ENCODE measurements around the gene NRG2. TPM values are rescaled to one million over a fixed set of nuclear protein-coding genes. Genes with fewer than 3 reads are reported as not detected.

Gene NRG2
- total and polyA plus RNA-seq, 2 experiments from 2014 or later: 0.37 to 1.3 TPM

GRCh38 chr5:139829471-139829870 is 213.6 kb downstream of the NRG2 start:
- Histone ChIP-seq H3K4me1 (ENCODE audit: insufficient read depth) (no peaks in the 10 kb centered on the region), H3K36me3 (ENCODE audit: insufficient read depth) (no peaks in the 10 kb centered on the region), H3K27ac (ENCODE audit: low read depth) (no peak overlapping the region), H3K9me2 (ENCODE audit: insufficient read depth) (0 out of 2 replicates have a peak, but pooled peaks cover 2% of the 10 kb centered on the region), H3K79me2 (replicated peaks; ENCODE audit: insufficient read depth) (no peaks in the 10 kb centered on the region), H3K4me2 (no peak overlapping the region), H3K4me3 (no peak overlapping the region), H3K27me3 (ENCODE audit: insufficient read depth) (peaks cover 5% of the 10 kb centered on the region), H4K20me1 (replicated peaks; ENCODE audit: insufficient read depth) (no peaks in the 10 kb centered on the region), H2AFZ (no peak overlapping the region), H3F3A (replicated peaks; ENCODE audit: low read depth) (no peaks in the 10 kb centered on the region)
- Mint-ChIP-seq H3K4me1 (no peaks in the 10 kb centered on the region), H3K27ac (no peak overlapping the region), H3K9me3 (no peaks in the 10 kb centered on the region), H3K36me3 (ENCODE audit: low read depth) (no peaks in the 10 kb centered on the region), H3K27me3 (ENCODE audit: insufficient read depth, low read depth, poor library complexity) (peaks cover 2% of the 10 kb centered on the region), H3K4me3 (no peak overlapping the region)
- TF ChIP-seq POLR2AphosphoS5 (IDR thresholded peaks at IDR 0.05; ENCODE audit: low read depth) (no peak), EZH2phosphoT487 (IDR thresholded peaks at IDR 0.05; ENCODE audit: unreplicated experiment) (no peak), ETS1 (IDR thresholded peaks at IDR 0.05) (no peak), ZNF462 (CRISPR knock-in tag; IDR thresholded peaks at IDR 0.05) (no peak), JUNB (IDR thresholded peaks at IDR 0.05; ENCODE audit: unreplicated experiment) (no peak), EZH2 (IDR thresholded peaks at IDR 0.05; ENCODE audit: low read depth, unreplicated experiment) (no peak), CREB1 (CRISPR knock-in tag; IDR thresholded peaks at IDR 0.05; ENCODE audit: low read depth) (no peak), NANOG (IDR thresholded peaks at IDR 0.05; ENCODE audit: borderline replicate concordance) (no peak), CTCF (conservative IDR thresholded peaks at IDR 0.05; ENCODE audit: low read depth in 2 of 2) (no peak), REST (IDR thresholded peaks at IDR 0.05; ENCODE audit: unreplicated experiment) (no peak), ZNF114 (CRISPR knock-in tag; IDR thresholded peaks at IDR 0.05) (no peak), STAT1 (IDR thresholded peaks at IDR 0.05; ENCODE audit: unreplicated experiment) (no peak), ZNF331 (CRISPR knock-in tag; IDR thresholded peaks at IDR 0.05; ENCODE audit: low read depth) (no peak)
- ATAC-seq (no peak), DNase-seq (ENCODE audit: low spot score) (no peak)

All from GM23338 (cell line).